HG03457 (cell line): Measurements from ENCODE around the gene PDSS2.
"Not testable (repeated sequence)": the region's sequence is repeated elsewhere in the genome, so short reads cannot be mapped to it uniquely, and the experiment has no call there.

Experiments used
- ATAC-seq: cut with Tn5 transposase; IDR thresholded peaks from one replicate; pipeline ENCODE4 v1.9.1; 2021; ENCODE audit warnings: moderate number of reproducible peaks; ENCODE audit not compliant: unreplicated experiment

Gene PDSS2

GRCh38 chr6:107280001-107280400, 179.4 kb downstream of the PDSS2 start:
- not testable (repeated sequence) for ATAC-seq

- ATAC-seq = no peak
Observed at GRCh38 chr6:107275330-107275865, 184.0 kb downstream of the PDSS2 start.

- ATAC-seq = no peak
Observed at GRCh38 chr6:107274288-107274687, 185.1 kb downstream of the PDSS2 start.

GRCh38 chr6:107272246-107272645, 187.1 kb downstream of the PDSS2 start:
- no peak for ATAC-seq

GRCh38 chr6:107271208-107271790, 188.1 kb downstream of the PDSS2 start:
- ATAC-seq = no peak

GRCh38 chr6:107267634-107268033, 191.7 kb downstream of the PDSS2 start:
- no peak for ATAC-seq

- no peak for ATAC-seq
Observed at GRCh38 chr6:107267006-107267405, 192.4 kb downstream of the PDSS2 start.

- no peak for ATAC-seq
Observed at GRCh38 chr6:107266563-107266962, 192.8 kb downstream of the PDSS2 start.

- ATAC-seq = no peak
Observed at GRCh38 chr6:107264357-107264840, 195.0 kb downstream of the PDSS2 start.

GRCh38 chr6:107259951-107260350, 199.4 kb downstream of the PDSS2 start:
- no peak for ATAC-seq

- no peak for ATAC-seq
Observed at GRCh38 chr6:107248147-107248546, 211.2 kb downstream of the PDSS2 start.

GRCh38 chr6:107246972-107247615, 212.3 kb downstream of the PDSS2 start:
- no peak for ATAC-seq

GRCh38 chr6:107246249-107246971, 213.0 kb downstream of the PDSS2 start:
- no peak for ATAC-seq

- no peak for ATAC-seq
Observed at GRCh38 chr6:107244742-107245480, 214.5 kb downstream of the PDSS2 start.

- ATAC-seq = no peak
Observed at GRCh38 chr6:107244082-107244741, 215.2 kb downstream of the PDSS2 start.

GRCh38 chr6:107243471-107243870, 215.9 kb downstream of the PDSS2 start:
- no peak for ATAC-seq

- ATAC-seq = no peak
Observed at GRCh38 chr6:107237992-107238660, 221.2 kb downstream of the PDSS2 start.

GRCh38 chr6:107235511-107235910, 223.9 kb downstream of the PDSS2 start:
- ATAC-seq = no peak

GRCh38 chr6:107235007-107235406, 224.4 kb downstream of the PDSS2 start:
- ATAC-seq = no peak

- ATAC-seq = no peak
Observed at GRCh38 chr6:107231243-107231642, 228.1 kb downstream of the PDSS2 start.
